ENCODE results near the gene C16orf74. TPM values are rescaled to one million over a fixed set of nuclear protein-coding genes. Genes with fewer than 3 reads are reported as not detected.

The C16orf74 gene
- polyA plus RNA-seq, 2 of the 4 experiments (the other 2 are of a cell fraction) = 3.8 to 9.1 TPM

- no peaks in the 10 kb centered on the region for H3K9me3 ChIP-seq
- H3K27ac ChIP-seq = no peak overlapping the region
- 84% methylated on average over 11 of the region's 11 CpGs for WGBS (ENCODE audit: missing lambda C conversion rate)
- no peak overlapping the region for H3K4me3 ChIP-seq
- H3K4me2 ChIP-seq = no peak overlapping the region
- ATAC-seq (no peak), FAIRE-seq (no peak), DNase-seq (ENCODE audit: low read depth in 1 of 2, low spot score in 1 of 2) (no peak)
- H3K4me1 ChIP-seq = no peaks in the 10 kb centered on the region
- CTCF ChIA-PET = interaction anchor here (0.5 to 2.6 kb wide), 3 partner anchors 11 to 161 kb away, joined by 3 to 13 read pairs (median 4); no protein-coding TSS in a partner anchor
- POLR2A ChIA-PET = no interaction called here
- TF ChIP-seq BHLHE40 (IDR thresholded peaks at IDR 0.05; ENCODE audit: low read depth, low read length) (no peak), ZFP36 (IDR thresholded peaks at IDR 0.05; ENCODE audit: borderline replicate concordance, partially characterized antibody) (no peak), EHF (CRISPR knock-in tag; IDR thresholded peaks at IDR 0.05) (no peak), HDAC2 (IDR thresholded peaks at IDR 0.05) (no peak), NPAS2 (CRISPR knock-in tag; IDR thresholded peaks at IDR 0.05; ENCODE audit: borderline replicate concordance) (no peak), SMC3 (IDR thresholded peaks at IDR 0.05) (no peak), RARB (CRISPR knock-in tag; IDR thresholded peaks at IDR 0.05) (no peak), JUNB (IDR thresholded peaks at IDR 0.05) (no peak), HEYL (CRISPR knock-in tag; IDR thresholded peaks at IDR 0.05) (no peak)
These were observed 46.9 kb downstream of the C16orf74 start for GRCh38 chr16:85704011-85704410.

DNA sequence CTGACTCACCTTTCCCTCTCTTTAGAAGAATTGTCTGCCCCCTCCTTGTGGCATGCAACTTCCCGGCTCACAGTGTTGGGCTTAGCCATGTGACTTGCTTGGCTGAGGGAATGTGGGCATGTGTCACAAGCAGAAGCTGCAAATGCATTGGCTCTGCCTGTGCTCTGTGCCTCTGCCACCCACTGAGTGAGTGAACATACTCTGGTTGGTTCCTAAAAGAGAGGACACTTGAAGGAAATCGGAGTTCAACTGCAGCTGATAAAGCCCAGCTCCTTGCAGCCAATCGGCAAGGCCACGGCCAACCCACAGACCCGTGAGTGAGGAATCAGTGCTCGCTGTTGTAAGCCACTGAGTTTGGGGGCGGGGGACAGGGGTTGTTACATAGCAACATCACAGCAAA is 51.3 kb downstream of the C16orf74 start:
- CTCF ChIA-PET = interaction anchor here (0.6 to 1.3 kb wide), 3 partner anchors 11 to 21 kb away, joined by 3 to 6 read pairs (median 3); partner anchors contain the start of gene GINS2
- Histone ChIP-seq H3K9me3 (no peaks in the 10 kb centered on the region), H3K4me2 (no peak overlapping the region), H3K4me1 (no peaks in the 10 kb centered on the region), H3K4me3 (no peak overlapping the region), H3K27ac (no peak overlapping the region)
- no peak for FAIRE-seq
- peak; percentile 45 to 59; a peak in 4 of 6 replicates for ATAC-seq
- TF ChIP-seq ESRRA (IDR thresholded peaks at IDR 0.05; ENCODE audit: borderline replicate concordance, low read length) (no peak), HOXA7 (CRISPR knock-in tag; IDR thresholded peaks at IDR 0.05) (no peak), CBX8 (IDR thresholded peaks at IDR 0.05) (no peak), KDM1A (IDR thresholded peaks at IDR 0.05; ENCODE audit: low read depth) (no peak), POLR2AphosphoS2 (conservative IDR thresholded peaks at IDR 0.05; ENCODE audit: low read length) (no peak), CEBPB (IDR thresholded peaks at IDR 0.05) (no peak), CHD4 (IDR thresholded peaks at IDR 0.05; ENCODE audit: borderline replicate concordance) (no peak), SREBF2 (IDR thresholded peaks at IDR 0.05) (no peak), JUNB (IDR thresholded peaks at IDR 0.05) (no peak), PHF8 (IDR thresholded peaks at IDR 0.05; ENCODE audit: borderline replicate concordance, low read depth) (no peak), CHD2 (IDR thresholded peaks at IDR 0.05; ENCODE audit: low read length, partially characterized antibody) (no peak), EHF (CRISPR knock-in tag; IDR thresholded peaks at IDR 0.05) (no peak), POLR2A (IDR thresholded peaks at IDR 0.05; ENCODE audit: low read length) (no peak)
- peak in 1 of 2 experiments; percentile 35 for DNase-seq (ENCODE audit: low read depth in 1 of 2, low spot score in 1 of 2)
- POLR2A ChIA-PET = no interaction called here
- 73% methylated on average over 7 of the region's 7 CpGs for WGBS (ENCODE audit: missing lambda C conversion rate)

DNA sequence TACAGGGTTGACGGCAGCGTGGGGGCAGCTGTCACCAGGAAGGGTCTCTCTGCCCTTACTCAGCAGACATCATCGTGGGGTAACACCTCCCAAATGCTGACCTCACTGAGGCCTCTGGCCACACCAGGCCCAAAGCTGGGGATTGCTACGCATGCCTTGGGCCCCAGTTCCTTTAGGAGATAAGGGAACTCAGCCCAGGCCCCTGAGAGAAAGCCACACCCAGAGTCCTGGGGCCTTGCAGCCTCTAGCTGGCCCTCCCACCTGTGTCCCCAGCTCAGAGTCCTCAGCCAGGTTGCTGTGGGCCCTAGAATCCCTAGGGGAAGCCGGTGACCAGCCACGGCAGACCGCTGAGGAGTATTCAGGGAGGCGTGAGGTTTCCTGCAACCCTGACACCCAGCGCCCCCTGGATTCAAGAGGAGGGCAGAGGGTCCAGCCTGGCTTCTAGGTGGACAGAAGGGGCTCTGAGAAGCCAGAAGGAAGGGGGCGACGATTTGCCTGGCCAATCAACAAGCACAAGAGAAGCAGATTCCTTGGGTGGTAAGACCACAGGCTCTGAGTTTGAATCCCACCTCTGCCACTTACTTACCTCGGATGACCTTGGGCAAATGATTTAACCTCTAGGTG is 51.8 kb downstream of the C16orf74 start:
- ATAC-seq = peak in 1 of 2 experiments; percentile 18; a peak in 1 of 6 replicates
- WGBS (ENCODE audit: missing lambda C conversion rate) = 82% methylated on average over 11 of the region's 12 CpGs

More for the DNA sequence above, 51.8 kb downstream of the C16orf74 start:
- no peak overlapping the region for H3K27ac ChIP-seq
- no peak overlapping the region for H3K4me2 ChIP-seq
- CTCF ChIA-PET = interaction anchor here (1.1 to 2.0 kb wide), 3 partner anchors 10 to 40 kb away, joined by 3 to 6 read pairs (median 6); partner anchors contain the start of gene GINS2
- no peaks in the 10 kb centered on the region for H3K9me3 ChIP-seq
- no peak for DNase-seq (ENCODE audit: low read depth in 1 of 2, low spot score in 1 of 2)
- no peak overlapping the region for H3K4me3 ChIP-seq
- no peak for FAIRE-seq
- no peaks in the 10 kb centered on the region for H3K4me1 ChIP-seq
- TF ChIP-seq PHF8 (IDR thresholded peaks at IDR 0.05; ENCODE audit: borderline replicate concordance, low read depth) = no peak
- no peak for TF ChIP-seq NPAS2 (CRISPR knock-in tag; IDR thresholded peaks at IDR 0.05; ENCODE audit: borderline replicate concordance)
- no peak for TF ChIP-seq BCL3 (IDR thresholded peaks at IDR 0.05)
- TF ChIP-seq MAFK (IDR thresholded peaks at IDR 0.05; ENCODE audit: partially characterized antibody) = no peak
- TF ChIP-seq, protein P1, sequence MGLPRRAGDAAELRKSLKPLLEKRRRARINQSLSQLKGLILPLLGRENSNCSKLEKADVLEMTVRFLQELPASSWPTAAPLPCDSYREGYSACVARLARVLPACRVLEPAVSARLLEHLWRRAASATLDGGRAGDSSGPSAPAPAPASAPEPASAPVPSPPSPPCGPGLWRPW (IDR thresholded peaks at IDR 0.05) = no peak
- no peak for TF ChIP-seq TP53 (CRISPR knock-in tag; IDR thresholded peaks at IDR 0.05)
- no peak for TF ChIP-seq JUNB (IDR thresholded peaks at IDR 0.05)
- TF ChIP-seq RCOR1 (IDR thresholded peaks at IDR 0.05; ENCODE audit: low read depth, low read length) = no peak
- TF ChIP-seq SMC3 (IDR thresholded peaks at IDR 0.05) = no peak
- TF ChIP-seq JUN (IDR thresholded peaks at IDR 0.05) = no peak
- no peak for TF ChIP-seq EHMT2 (IDR thresholded peaks at IDR 0.05; ENCODE audit: low read depth)
- POLR2A ChIA-PET = no interaction called here
